GM21381 (cell line): Measurements from ENCODE around the gene GSTM1.
A peak's percentile ranks its signal among the peaks of the same experiment; 100 is the strongest.

ENCODE experiments used
- ATAC-seq: cut with Tn5 transposase; IDR thresholded peaks from one replicate; pipeline ENCODE4 v1.9.1; 2021; ENCODE audit warnings: mild to moderate bottlenecking, moderate library complexity; ENCODE audit not compliant: unreplicated experiment

Gene GSTM1

GRCh38 chr1:109687641-109688499 lies at the start of gene GSTM1:
TSS of gene GSTM1 (plus strand) at chr1:109687817. CDS start at chr1:109687874, 57 bp downstream.
- peak; percentile 93 for ATAC-seq

GRCh38 chr1:109639063-109639840 lies 48.4 kb upstream of the GSTM1 start:
- no peak for ATAC-seq

GRCh38 chr1:109639841-109640184 lies 47.8 kb upstream of the GSTM1 start:
- no peak for ATAC-seq

- ATAC-seq: no peak
These were observed 47.2 kb upstream of the GSTM1 start for GRCh38 chr1:109640285-109640865.

- ATAC-seq: no peak
These were observed 46.4 kb upstream of the GSTM1 start for GRCh38 chr1:109641078-109641740.

- no peak for ATAC-seq
These were observed 45.8 kb upstream of the GSTM1 start for GRCh38 chr1:109641861-109642260.

GRCh38 chr1:109642626-109643025 lies 45.0 kb upstream of the GSTM1 start:
- no peak for ATAC-seq

- ATAC-seq: peak; percentile 84
These were observed 44.0 kb upstream of the GSTM1 start for GRCh38 chr1:109643385-109644230.

GRCh38 chr1:109644670-109645069 lies 42.9 kb upstream of the GSTM1 start:
- ATAC-seq: no peak

GRCh38 chr1:109649491-109649914 lies 38.1 kb upstream of the GSTM1 start:
- no peak for ATAC-seq

GRCh38 chr1:109650609-109651008 lies 37.0 kb upstream of the GSTM1 start:
- no peak for ATAC-seq

GRCh38 chr1:109652402-109652801 lies 35.2 kb upstream of the GSTM1 start:
- ATAC-seq: no peak

- no peak for ATAC-seq
These were observed 34.3 kb upstream of the GSTM1 start for GRCh38 chr1:109653306-109653705.

- ATAC-seq: no peak
These were observed 33.1 kb upstream of the GSTM1 start for GRCh38 chr1:109654519-109654918.

GRCh38 chr1:109655615-109656519 lies 31.8 kb upstream of the GSTM1 start, which contains the start of gene GSTM4:
TSS of gene GSTM4 (plus strand) at chr1:109656099. CDS start at chr1:109656390, 291 bp downstream.
- ATAC-seq: peak; percentile 95

- no peak for ATAC-seq
These were observed 30.2 kb upstream of the GSTM1 start for GRCh38 chr1:109657395-109657794.

GRCh38 chr1:109657970-109658369 lies 29.6 kb upstream of the GSTM1 start:
- ATAC-seq: no peak

GRCh38 chr1:109658533-109659042 lies 29.0 kb upstream of the GSTM1 start:
- ATAC-seq: no peak

GRCh38 chr1:109659145-109659544 lies 28.5 kb upstream of the GSTM1 start:
- ATAC-seq: no peak
